KG1 (cell line): Measurements from ENCODE around the gene WNT9B.

Source experiments
- DNase-seq: peaks from one replicate; lab custom pipeline; 2025; lab: John Stamatoyannopoulos, UW

WNT9B gene, protein sequence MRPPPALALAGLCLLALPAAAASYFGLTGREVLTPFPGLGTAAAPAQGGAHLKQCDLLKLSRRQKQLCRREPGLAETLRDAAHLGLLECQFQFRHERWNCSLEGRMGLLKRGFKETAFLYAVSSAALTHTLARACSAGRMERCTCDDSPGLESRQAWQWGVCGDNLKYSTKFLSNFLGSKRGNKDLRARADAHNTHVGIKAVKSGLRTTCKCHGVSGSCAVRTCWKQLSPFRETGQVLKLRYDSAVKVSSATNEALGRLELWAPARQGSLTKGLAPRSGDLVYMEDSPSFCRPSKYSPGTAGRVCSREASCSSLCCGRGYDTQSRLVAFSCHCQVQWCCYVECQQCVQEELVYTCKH

DNA sequence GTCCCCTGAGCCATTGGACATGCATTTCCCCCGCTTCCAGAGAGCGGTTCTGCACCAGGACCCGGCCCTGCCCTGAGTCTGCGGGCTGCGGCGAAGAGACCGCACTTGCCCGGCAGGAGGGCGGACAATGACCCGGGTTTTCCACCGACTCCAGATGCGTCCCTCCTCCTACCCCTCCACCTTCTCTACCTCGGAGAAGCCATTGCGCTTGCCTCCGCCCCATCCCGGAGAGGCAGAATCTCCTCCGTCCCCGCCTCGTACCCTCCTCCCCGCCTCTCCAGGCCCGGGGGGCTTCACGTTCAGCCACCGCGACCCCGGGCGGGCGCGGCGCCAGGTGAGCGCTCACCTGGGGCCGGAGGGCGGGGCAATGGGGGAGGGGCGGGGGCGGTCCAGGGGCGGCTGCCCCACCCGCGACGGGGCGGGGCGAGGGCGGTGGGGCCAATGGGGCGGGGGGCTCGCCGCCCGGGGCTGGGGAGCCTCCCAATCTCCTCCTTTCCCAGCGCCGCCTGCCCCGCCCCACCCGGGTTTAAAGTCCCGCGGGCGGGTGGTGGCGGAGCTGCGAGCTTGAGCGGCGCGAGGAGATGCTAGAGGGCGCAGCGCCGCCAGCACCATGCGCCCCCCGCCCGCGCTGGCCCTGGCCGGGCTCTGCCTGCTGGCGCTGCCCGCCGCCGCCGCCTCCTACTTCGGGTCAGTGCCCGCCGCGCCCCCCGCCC lies at the start of gene WNT9B:
Gene WNT9B (plus strand): TSS at position 555 of the 713 bp plus-strand sequence. CDS start 56 bp downstream, at position 611.
- no peak for DNase-seq

DNA sequence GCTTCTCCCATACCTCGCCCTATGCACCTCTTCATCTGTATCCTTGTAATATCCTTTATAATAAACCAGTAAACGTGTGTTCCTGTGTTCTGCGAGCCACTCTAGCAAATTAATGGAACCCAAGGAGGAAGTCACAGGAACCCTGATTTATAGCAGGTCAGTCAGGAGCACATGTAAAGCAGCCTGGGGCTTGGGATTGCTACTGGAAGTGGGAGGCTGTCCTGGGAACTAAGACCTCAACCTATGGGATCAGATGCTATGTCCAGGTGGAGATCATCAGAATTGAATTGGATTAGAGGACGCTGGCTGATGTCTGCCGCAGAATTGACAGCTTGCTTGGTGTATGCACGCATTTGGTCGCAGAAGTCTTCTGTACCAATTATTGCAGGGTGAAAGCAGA lies 48.6 kb upstream of the WNT9B start:
- no peak for DNase-seq

DNA sequence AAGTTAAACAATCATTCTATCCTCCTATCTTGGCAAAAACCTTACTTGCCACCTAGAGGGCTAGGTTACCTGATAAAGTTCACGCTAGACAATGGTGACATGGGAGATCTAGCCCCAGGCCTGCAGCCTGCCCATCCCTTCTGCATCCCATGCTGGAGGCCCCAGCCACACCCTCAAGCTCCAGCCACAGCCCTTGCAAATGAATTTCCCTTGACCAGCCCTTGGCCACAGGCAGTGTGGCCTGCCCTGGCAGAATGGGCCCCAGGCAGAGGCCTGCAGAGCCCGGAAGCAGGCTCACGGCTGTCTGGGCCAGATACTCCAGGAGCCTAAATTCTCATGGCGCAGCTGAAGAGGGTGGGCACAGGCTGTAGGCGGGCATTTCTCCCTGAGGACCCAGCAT lies 47.8 kb upstream of the WNT9B start:
- no peak for DNase-seq

DNA sequence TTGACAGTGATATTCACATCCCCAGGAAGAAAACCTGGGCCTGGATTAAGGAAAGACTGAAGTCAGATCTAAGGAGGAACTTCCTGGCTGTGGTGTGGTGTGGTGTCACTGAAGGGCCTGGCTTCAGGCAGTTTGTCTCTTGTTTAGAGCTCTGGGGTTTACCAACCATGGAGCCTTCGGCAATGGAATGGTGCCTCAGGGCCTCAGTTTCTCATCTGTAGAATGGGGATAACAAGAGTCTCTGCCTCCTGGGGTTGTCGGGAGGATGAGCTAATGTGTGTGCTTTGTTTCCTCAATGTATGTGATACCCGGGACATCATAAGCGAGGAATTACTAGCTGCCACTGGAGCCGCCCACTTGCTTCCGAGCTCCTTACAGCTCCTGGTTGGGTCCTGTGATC lies 45.6 kb upstream of the WNT9B start:
- DNase-seq = no peak

DNA sequence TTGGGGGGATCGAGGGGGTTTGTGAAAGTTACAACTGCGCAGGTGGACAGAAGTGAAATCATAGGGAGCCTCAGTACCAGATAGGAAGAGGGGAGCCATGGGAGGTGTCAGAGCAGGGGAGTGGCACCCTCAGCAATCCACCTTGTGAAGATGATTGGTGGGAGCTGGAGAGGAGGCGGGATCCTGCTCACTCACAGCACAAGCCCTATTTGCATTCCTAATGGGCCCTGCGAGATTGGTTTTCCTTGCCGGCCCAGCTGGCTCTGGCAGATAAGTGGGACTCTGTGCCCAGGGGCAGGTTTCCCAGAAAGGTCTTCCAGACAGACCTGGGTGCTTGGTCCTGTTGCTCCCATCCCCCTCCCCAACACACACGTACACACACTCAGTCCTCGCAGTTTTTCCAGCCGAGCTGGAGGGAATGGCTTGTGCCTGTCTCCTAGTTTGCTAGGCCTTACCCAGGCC lies 42.2 kb upstream of the WNT9B start:
- DNase-seq = no peak

DNA sequence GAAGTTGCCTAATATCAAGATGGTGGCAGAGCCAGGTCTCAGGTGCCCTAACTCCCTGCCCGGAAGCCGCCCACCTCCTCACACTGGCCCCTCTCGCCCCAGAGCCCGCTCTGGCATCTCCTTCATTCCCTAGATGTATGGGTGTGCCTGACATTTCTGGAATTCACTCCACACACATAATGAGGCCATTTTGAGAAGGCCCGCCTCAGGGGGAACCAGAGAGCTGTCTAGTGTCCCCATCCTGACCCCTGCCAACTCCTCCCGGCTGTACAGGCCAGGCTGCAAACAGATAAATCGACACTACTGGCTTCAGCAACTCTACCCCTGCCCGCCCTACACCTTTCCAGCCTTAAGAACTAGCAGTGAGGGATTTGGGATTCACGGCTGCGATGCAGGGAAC lies 40.5 kb upstream of the WNT9B start:
- no peak for DNase-seq

DNA sequence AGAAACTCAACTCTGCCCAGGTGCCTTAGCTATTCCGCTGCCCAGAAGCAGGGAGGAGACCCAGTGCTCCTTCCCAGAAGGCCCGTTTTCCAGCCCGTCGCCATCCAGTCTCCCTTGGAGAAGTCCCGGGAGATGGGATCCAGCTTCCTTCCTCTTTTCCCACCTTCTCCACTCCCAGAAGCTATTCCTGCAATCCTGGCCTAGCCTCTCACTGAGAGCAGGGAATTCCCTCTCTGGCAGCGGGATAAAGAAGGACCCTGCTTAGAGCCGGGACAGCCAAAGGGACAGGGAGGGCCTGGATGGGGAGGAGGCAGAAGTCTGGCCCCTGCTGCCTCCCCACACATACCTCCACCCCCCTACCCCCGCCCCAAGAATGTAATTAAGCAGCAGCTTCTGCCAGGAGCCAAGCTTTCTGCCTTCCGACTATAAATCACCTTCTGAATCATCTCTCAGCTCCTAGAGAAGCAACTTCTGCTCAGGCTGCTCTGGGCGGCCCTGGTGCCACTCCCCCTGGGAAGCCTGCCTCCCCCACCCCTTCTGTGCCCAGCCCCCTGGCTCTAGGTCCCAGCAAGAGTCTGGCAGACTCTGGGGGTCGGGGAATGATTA lies 39.3 kb upstream of the WNT9B start:
- DNase-seq = no peak

DNA sequence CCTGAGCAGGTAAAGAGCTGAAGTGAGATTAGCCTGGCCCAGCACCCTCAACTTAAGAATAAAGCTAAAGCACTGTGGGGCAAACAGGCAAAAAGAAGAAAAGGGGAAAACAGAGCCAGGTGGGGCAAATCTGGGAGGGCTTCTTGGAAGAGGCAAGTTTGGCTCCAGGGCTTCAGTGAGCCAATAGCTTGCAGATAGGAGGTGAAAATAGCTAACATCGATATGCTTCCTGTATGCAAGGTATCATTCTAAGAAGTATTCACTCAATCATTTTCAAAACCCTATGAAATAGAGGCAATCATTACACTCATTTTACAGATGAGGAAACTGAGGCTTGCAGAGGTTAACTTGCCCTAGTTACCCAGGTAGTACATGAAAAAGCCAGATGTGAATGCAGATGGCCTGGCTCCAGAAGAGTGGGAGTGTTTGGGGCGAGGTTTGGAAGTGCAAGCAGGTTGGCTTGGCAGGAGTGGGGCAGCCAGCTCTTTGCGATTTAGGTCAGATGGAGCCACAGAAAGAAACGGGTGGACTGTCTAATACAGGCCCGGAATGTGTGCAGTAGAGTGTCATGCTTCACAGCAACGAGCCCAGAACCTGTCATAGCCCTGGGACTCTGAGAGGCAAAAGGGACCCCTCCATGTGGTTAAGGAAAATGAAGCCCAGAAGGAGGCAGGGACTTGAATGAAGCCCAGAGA lies 38.6 kb upstream of the WNT9B start:
- DNase-seq = no peak

DNA sequence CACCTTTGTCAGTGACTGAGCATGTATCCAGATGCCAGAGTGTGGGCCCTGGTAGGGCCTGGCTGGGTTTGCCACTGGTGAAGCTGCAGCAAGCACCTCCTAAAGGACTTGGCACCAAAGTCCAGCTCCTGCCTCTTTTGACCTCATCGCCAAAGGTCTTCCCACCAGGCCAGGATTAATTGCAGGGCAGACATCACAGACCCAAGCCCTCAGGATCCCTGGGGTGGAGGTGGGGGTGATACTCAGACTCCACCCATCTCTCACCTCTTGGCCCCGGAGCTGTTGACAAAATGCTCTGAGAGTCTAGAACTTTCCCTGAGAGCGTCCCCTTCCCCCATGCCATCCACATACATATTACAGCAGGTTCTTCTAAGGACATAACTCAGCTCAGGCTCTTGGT lies 37.5 kb upstream of the WNT9B start:
- no peak for DNase-seq

DNA sequence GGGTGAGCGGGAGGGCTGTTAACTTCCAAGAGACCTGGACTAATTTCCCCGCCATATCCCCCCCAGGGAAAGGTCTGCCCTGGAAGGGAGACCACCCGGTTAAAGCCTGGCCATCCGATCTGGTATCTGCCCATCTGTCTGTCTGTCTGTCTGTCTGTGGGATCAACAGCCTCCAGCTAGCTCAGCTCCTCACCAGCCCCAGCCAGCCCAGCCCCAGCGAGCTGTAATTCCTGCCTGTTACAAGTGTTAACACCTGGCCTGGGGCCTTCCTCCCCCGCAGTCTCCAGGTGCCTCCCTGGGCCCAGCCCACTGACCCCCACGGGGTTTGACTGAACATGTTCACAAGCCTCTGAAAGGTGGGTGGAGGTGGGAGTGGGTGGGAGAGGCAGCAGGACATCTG lies 36.9 kb upstream of the WNT9B start:
- DNase-seq = no peak

DNA sequence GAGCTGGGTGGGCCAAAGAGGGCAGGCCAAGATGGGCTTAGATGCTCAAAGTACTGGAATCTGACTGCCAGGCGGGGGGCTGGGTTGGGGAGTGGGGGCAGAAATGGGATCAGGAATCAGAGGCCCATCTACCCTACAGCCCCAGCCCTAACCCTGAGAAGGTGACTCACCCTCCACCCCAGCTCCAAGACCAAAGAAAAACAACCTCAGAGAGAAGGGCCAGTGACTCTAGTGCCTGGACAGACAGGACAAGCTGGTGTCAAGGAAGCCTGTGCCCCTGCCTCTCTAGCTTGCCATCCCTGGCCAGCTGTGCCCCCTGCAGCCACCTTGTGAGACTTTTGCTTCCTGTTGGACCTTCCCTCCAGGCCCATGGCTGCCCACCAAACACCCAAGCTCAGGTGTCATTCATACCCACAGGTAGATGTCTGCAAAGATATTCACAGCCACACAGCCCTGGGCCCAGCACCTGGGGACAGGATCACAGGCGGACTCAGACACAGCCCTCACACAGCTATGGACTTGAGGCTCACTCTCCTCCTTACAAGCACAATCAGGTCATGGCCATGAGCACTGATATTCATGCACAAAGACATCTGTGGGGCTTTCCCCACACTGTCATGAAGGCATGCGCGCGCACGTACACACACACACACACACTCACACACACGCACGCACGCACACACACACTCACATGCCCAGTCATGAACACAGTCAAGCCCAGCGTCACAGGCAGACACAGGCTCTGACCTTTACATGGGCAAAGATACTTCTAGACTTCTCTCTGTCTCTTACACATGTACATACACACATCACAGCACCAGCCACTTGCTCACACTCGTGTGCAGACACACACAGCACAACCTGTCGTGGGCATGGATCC lies 35.7 kb upstream of the WNT9B start:
- DNase-seq = no peak

DNA sequence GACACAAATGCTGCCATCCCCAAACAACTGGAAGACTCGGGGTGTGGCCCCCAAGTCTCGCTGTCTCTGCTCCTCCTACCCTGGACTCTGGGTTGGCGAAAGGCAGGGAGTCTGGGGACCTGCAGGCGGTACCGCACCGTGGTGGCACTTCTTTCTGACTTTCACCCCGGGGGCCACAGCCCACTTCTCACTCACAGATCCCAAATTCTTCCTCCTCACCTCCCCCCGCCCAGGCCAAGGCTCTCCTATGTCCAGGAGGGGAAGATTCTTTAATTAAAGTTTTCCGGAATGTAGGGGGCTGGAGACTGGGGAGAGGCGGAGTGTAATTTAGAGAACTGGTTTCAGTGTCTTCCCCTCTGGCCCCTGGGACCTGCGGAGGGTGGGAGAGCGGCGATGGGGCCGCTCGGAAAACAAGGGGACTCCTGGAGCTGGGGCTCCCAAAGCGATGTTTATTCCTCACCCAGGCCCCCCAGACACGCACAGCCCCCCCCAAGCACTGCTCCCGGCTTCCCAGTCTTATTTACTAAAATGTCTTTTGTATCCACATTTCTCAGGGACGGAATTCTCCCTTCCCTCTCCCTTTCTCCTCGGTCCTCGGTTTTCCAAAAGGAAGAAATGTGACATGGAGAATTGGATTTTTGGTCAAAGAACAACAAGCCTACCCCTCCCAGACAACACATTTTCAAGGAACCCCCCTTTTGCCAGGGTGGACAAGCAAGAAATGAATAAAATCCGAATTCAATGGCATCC lies 34.1 kb upstream of the WNT9B start:
- DNase-seq = no peak

DNA sequence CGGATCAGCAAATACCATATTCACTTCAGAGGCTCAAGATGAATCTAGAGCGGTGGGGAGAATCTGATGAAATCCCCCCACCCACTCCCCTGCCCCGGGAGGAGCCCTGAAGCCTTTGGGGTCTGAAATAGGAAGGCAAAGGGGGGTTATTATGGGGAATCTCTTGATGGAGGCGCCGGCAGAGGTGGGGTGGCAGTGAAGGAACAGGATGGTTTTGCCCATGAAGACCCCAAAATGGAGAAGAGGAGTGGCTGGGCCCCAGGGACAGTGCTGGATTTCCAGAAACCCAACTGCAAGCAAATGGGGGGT lies 33.5 kb upstream of the WNT9B start:
- DNase-seq = no peak

DNA sequence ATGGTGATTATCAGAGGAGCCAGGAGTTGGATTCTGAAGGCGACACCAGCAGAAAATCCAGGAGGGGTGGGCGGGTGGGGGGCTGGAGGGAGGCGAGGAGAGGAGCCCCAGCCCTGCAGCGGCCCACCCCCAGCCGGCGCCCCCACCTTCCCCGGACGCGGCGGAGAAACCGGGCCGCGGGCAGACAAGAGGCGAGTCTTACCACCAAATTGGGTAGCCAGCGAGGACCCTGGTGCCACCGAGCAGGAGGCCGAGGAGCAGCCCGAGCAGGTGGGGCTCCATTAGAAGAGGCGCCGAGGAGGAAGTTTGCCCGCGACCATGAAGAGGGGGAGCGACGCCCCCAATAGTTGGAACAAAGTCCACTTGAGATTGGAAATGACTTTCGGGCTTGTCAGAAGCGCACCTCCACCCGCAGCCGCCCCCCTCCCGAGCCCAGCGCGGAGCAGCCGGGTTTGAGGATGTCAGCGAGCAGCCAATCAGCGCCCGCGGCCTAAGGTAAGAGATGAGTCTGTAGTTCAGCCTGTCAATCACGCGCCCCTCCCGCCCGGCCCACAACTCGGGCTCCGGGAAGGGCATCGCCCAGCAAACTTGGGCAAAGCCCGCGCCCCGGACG lies 33.0 kb upstream of the WNT9B start, which contains the start of gene WNT3:
Gene WNT3 (minus strand): TSS at position 377 of the 613 bp plus-strand sequence. CDS start 95 bp downstream, at position 282.
- no peak for DNase-seq

DNA sequence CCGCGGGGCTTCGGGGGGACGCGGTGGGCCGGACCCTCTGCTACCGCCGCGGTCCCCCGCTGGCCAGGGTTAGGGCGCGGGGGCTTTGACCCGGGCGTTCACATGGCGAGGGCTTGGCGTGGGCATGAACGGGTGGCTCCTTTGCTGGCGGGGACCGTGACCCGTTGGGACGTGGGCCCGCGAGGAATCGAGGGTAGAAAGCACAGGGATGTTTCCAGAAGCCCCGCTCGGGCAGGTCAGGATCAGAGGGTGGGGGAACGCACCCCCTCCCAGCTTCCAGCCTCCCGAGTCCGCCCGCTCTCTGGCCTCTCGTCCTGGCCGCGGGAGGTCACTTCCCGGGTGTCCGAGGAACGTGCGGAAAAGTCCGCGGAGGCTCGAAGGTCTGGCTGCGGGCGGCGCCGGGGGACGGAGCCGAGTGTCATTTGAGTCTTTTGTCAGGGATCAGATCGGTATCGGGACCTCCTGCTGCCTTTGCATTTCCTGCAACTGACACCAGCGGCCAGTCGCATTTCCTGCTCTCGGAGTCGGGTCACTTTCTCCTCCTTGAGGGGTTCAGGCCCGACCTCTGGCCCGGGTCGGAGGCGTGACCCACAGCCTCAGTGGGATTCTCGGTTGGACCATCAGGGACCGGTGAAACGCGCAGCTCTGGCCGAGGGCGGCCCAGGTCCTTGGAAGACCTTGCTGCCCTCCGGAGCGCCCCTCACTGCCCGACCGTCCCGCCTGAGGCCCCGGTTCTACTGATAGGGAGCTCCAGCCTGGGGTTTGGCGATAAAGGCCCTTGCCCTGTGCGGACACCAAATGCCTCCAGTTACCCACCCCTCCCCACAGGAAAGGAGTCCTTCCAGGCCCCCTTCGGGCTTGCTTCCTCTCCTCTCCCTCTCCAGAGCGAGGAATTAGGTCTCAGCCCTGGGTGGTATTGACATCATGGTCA lies 32.2 kb upstream of the WNT9B start:
- DNase-seq = no peak

DNA sequence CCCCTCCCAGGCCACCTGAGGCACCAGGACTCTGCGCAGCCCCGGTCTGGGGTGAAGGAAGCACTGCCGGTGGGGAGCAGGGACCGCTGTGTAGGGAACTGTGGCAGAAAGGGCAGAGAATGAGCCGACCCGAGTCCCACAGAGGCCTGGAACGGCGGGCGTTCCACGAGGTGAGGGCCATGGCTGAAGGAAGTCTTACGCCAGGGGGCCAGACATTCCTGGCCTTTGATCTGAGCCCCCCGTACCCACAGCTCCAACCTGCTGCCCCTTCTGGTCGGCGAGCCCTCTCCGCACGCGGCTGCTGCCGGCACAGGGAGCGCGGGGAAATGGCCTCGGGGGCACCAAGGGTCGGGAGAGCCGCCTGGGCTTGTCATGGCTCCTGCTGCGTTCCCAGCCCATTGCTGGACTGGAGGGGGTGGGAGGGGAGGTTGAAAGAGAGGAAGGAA lies 31.5 kb upstream of the WNT9B start:
- no peak for DNase-seq

DNA sequence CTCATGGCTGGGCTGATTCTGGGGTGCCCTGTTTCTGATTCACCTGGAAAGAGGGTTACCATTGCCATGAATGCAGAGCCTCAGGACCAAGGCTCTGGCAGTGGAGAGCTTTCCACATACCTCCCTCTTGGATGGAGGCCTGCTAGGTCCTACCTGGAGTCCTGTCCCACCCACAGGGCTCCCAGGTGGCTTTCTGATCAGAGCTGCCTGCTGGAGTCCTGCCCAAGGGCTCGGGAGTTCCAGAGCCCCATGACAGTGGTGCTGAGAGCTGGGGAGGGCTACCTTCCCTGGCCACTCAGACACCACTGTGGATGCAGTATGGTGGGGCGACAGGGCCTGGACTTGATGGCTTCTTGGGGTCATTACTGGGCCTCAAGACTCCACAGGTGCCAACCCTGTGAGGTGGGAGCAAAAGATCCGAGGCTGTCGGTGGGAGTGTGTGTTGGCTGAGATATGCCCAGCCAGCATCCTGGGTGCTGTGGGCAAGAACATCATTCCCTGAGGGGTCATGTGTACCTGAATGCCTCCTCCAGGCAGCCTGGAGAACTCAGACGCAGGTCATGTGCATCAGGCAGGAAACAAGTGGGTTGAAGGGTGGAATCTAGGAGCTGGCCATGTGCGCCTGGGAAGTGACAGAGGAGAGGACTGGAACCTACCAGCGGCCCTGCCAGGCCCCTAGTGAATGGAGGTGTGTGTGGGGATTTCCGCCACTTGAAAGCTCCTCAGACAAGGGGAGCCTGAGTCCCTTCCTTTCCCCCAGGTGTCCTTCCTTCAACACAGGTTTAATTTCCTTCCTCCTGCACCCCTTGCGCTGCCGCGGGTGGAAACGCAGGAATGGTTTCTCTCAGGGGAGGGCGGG lies 30.6 kb upstream of the WNT9B start:
- DNase-seq = no peak
